CD4-positive, alpha-beta memory T cell (primary cell): Measurements from ENCODE around the gene SGMS2. TPM values are rescaled to one million over a fixed set of nuclear protein-coding genes. Genes with fewer than 3 reads are reported as not detected.

Experiments
- CTCF ChIA-PET: fragments of 350-600 bp; sonication (Branson Sonifier 250); formaldehyde crosslinking; loops from one replicate; lab custom pipeline; 2021; ENCODE audit warnings: inconsistent platforms; ENCODE audit not compliant: partially characterized antibody; lab: Charles Lee
- POLR2A ChIA-PET: fragments of 350-600 bp; sonication (Branson Sonifier 250); formaldehyde crosslinking; loops from one replicate; lab custom pipeline; 2021; ENCODE audit not compliant: partially characterized antibody; lab: Charles Lee
- DNase-seq, 5 donors: peaks; one replicate each; pipeline versions ENCODE4 v3.0.0 to v3.0.0-alpha.2; 2020 to 2022; ENCODE audit warnings: mixed read lengths in 1 of 5
- H3K27ac ChIP-seq: one replicate; pipeline ENCODE4 v1.7.0; 2013; ENCODE audit warnings: low read depth, low read length
- H3K27me3 ChIP-seq: 2 replicates; pipeline ENCODE4 v1.7.0; 2013; ENCODE audit warnings: mild to moderate bottlenecking, low read length, moderate library complexity; ENCODE audit not compliant: insufficient read depth
- H3K36me3 ChIP-seq: 2 replicates; pipeline ENCODE4 v1.7.0; 2013; ENCODE audit warnings: mild to moderate bottlenecking, low read length, moderate library complexity; ENCODE audit not compliant: insufficient read depth
- H3K4me1 ChIP-seq: 2 replicates; pipeline ENCODE4 v1.7.0; 2013; ENCODE audit warnings: mild to moderate bottlenecking, low read length, moderate library complexity; ENCODE audit not compliant: insufficient read depth
- H3K4me3 ChIP-seq, 2 donors: one replicate each; pipeline ENCODE4 v1.7.0; 2013; ENCODE audit warnings: low read length in 2 of 2, mild to moderate bottlenecking in 1 of 2
- H3K9me3 ChIP-seq, 2 donors: one replicate each; pipeline ENCODE4 v1.7.0; 2013; ENCODE audit warnings: low read length in 2 of 2, control low read depth in 1 of 2; ENCODE audit not compliant: control insufficient read depth in 1 of 2
- H3K27ac Mint-ChIP-seq, 7 donors: one replicate each; pipeline ENCODE4 v1.8.0; 2020 to 2021; ENCODE audit warnings: mixed read lengths in 7 of 7, mild to moderate bottlenecking in 6 of 7, inconsistent platforms in 3 of 7, moderate library complexity in 3 of 7
- H3K27me3 Mint-ChIP-seq, 2 donors: one replicate each; pipeline ENCODE4 v1.8.0; 2020 to 2021; ENCODE audit warnings: mixed read lengths in 2 of 2
- H3K36me3 Mint-ChIP-seq, 2 donors: one replicate each; pipeline ENCODE4 v1.8.0; 2020 to 2021; ENCODE audit warnings: mixed read lengths in 2 of 2, inconsistent platforms in 1 of 2, mild to moderate bottlenecking in 1 of 2
- H3K4me1 Mint-ChIP-seq, 4 donors: one replicate each; pipeline ENCODE4 v1.8.0; 2020 to 2021; ENCODE audit warnings: mixed read lengths in 4 of 4, mild to moderate bottlenecking in 1 of 4
- H3K4me3 Mint-ChIP-seq, 8 donors: one replicate each; pipeline ENCODE4 v1.8.0; 2020 to 2021; ENCODE audit warnings: mixed read lengths in 8 of 8, mild to moderate bottlenecking in 7 of 8, moderate library complexity in 6 of 8, inconsistent platforms in 3 of 8
- H3K9me3 Mint-ChIP-seq, 8 donors: one replicate each; pipeline ENCODE4 v1.8.0; 2020 to 2021; ENCODE audit warnings: mixed read lengths in 8 of 8, mild to moderate bottlenecking in 5 of 8, inconsistent platforms in 3 of 8, moderate library complexity in 1 of 8
- intact Hi-C: fragments of 100-400 bp; cut with micrococcal nuclease; formaldehyde crosslinking; loops from one replicate; pipeline ENCODE4 v1.15.1; 2023
- polyA plus RNA-seq, 2 donors: library from polyadenylated mRNA; unstranded; fragments of 300-500 nt; fragmentation: Illumina TruSeq; gene quantifications; one replicate each; pipeline ENCODE4 v1.2.3, GENCODE V29; 2021
- total RNA-seq, 2 experiments: library from RNA; stranded (reverse); gene quantifications; one replicate each; pipeline ENCODE4 v1.2.3, GENCODE V29; 2021

Gene SGMS2
- total and polyA plus RNA-seq, 4 experiments from 2014 or later, result 0.28 to 0.67 TPM; not detected in 2

DNA sequence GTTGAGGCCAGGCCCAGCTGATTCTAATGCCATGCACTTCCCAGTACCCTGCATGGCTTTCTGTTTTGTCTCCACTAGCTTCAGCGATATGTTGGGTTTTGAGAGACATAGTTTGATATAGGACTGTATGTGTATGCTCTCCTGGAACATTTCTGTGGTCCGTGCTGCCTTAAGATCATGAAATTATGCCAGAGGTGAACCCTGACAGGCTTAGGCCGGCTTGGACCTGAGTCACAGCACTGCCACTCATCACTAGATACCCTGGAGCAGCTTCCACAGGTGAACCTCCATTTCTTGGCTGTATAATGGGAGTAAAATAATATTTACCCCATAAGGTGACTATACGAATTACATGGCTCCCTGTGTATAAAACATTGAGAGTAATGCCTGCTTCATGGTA lies 6.4 kb downstream of the SGMS2 start:
- Histone ChIP-seq H3K9me3 (no peaks in the 10 kb centered on the region), H3K36me3 (no peaks in the 10 kb centered on the region), H3K27me3 (no peaks in the 10 kb centered on the region), H3K4me3 (no peak overlapping the region), H3K4me1 (no peaks in the 10 kb centered on the region), H3K27ac (no peak overlapping the region)
- Mint-ChIP-seq H3K27ac (no peak overlapping the region), H3K4me1 (peaks cover 0 to under 1% (median 0%) of the 10 kb centered on the region in 4 donors), H3K27me3 (peaks cover 16 to 18% of the 10 kb centered on the region in 2 donors), H3K9me3 (peaks cover 0 to 2% (median 0%) of the 10 kb centered on the region in 8 donors), H3K4me3 (no peak overlapping the region), H3K36me3 (no peaks in the 10 kb centered on the region)
- DNase-seq, result no peak
- intact Hi-C loops, result no loop called here
- POLR2A ChIA-PET, result no interaction called here
- CTCF ChIA-PET, result no interaction called here

DNA sequence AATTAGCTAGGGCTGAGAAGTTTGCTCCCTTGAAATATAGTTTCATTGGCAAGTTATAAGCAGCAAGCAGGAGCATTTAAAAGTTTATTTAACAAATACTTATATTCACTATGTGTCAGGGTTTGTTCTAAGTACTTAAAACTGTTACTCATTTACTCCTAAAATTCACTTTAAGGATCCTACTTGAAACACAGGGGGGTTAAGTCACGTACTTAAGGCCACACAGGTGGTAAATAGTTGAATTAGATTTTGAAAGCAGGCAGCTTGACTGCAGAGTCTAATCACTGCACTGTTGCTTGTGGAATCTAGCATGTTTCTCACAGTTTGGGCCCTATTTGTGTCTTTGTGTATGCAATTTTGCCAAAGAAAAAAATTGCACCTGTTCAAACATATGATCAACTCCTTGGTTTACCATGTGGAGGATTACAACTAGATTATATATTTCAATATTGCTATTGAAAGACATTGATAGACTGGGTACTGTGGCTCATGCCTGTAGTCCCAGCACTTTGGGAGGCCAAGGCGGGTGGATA lies 7.6 kb downstream of the SGMS2 start:
- CTCF ChIA-PET, result no interaction called here
- H3K27me3 Mint-ChIP-seq, result peaks cover 6 to 15% of the 10 kb centered on the region in 2 donors

DNA sequence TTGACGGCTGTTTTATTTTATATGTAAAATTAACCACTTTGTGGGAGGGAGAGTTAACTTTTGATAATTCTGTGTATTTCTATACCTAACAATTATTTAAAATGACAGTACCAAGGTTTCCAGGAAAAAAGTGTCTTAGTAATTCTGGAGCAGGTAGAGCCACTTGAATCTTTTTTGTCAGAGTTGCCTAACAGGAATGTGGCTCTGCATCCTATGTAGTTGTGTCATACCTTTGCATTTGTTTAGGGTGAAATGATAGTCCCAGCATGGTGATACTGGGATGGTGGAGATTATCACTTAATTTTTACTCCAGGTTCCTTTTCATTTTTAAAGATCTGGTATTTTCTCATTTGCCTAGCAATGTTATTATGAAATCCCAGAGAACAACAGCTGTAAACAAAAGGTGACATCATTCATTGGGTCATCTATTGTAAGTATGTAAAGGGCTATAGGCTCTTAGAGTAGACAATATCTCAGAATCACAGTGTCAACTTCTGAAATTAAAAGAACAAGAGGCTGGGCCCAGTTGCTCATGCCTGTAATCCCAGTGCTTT lies 9.6 kb downstream of the SGMS2 start:
- Mint-ChIP-seq H3K36me3 (no peaks in the 10 kb centered on the region), H3K27me3 (peaks cover 7 to 15% of the 10 kb centered on the region in 2 donors), H3K27ac (no peak overlapping the region), H3K4me1 (no peaks in the 10 kb centered on the region), H3K9me3 (peaks cover 0 to 2% (median 0%) of the 10 kb centered on the region in 8 donors), H3K4me3 (no peak overlapping the region)
- no peak overlapping the region for H3K27ac ChIP-seq
- ChIA-PET POLR2A (no interaction called here), CTCF (no interaction called here)
- no peak overlapping the region for H3K4me3 ChIP-seq
- no peaks in the 10 kb centered on the region for H3K36me3 ChIP-seq
- H3K27me3 ChIP-seq, result no peaks in the 10 kb centered on the region
- no peaks in the 10 kb centered on the region for H3K9me3 ChIP-seq
- intact Hi-C loops, result no loop called here
- DNase-seq, result no peak
- no peaks in the 10 kb centered on the region for H3K4me1 ChIP-seq

More for the DNA sequence above, 7.6 kb downstream of the SGMS2 start:
- H3K4me3 ChIP-seq, result no peak overlapping the region
- no peak for DNase-seq
- H3K27me3 ChIP-seq, result no peaks in the 10 kb centered on the region
- H3K4me3 Mint-ChIP-seq, result no peak overlapping the region
- intact Hi-C loops, result no loop called here
- no peak overlapping the region for H3K27ac Mint-ChIP-seq
- no peaks in the 10 kb centered on the region for H3K36me3 Mint-ChIP-seq
- POLR2A ChIA-PET, result no interaction called here
- H3K4me1 ChIP-seq, result no peaks in the 10 kb centered on the region
- H3K36me3 ChIP-seq, result no peaks in the 10 kb centered on the region
- no peak overlapping the region for H3K27ac ChIP-seq
- no peaks in the 10 kb centered on the region for H3K4me1 Mint-ChIP-seq
- H3K9me3 ChIP-seq, result no peaks in the 10 kb centered on the region
- H3K9me3 Mint-ChIP-seq, result peaks cover 0 to 2% (median 0%) of the 10 kb centered on the region in 8 donors

DNA sequence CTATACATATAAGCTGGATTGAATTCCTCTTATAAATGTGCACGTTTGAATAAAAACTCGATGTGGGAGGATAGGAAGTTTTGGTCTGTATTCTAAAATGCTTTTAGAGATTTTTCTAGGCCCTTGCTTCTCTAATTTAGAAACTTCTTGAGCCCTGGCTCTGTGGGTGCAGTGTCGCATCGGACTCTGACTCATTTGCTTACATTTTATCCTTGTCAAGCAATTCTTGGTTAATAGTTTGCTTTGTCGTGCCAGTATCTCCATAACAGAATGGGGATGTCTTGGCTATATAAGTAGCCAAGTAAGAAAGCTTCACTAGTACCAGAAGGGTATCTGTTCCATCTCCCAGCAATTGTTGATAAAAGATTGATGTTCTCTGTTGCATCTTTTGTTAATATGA lies 10.7 kb downstream of the SGMS2 start:
- Histone ChIP-seq H3K27ac (no peak overlapping the region), H3K27me3 (no peaks in the 10 kb centered on the region), H3K4me1 (no peaks in the 10 kb centered on the region), H3K36me3 (no peaks in the 10 kb centered on the region), H3K4me3 (no peak overlapping the region), H3K9me3 (no peaks in the 10 kb centered on the region)
- ChIA-PET POLR2A (no interaction called here), CTCF (no interaction called here)
- no peak for DNase-seq
- Mint-ChIP-seq H3K4me1 (no peaks in the 10 kb centered on the region), H3K4me3 (no peak overlapping the region), H3K27me3 (peaks cover 3 to 12% of the 10 kb centered on the region in 2 donors), H3K36me3 (no peaks in the 10 kb centered on the region), H3K9me3 (peaks cover 0 to 2% (median 0%) of the 10 kb centered on the region in 8 donors), H3K27ac (no peak overlapping the region)
- intact Hi-C loops, result no loop called here

DNA sequence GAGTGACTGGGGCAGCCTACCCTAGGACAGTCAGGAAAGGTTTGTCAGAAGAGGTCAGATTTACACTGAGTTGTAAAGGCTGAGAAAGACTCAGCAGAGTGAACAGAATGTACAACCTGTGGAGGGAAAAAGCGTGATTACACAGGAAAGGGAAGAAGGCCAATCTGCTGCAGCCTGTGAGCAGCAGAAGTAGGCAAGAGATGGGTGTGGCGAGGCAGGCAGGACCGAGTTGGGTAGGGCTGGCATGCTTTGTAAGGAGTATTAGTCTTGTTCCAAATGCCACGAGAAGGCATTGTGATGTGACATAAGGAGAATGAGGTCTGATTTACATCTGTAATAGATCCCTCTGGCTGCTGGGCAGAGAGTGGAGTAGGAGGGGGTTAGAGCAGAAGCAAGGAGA lies 12.6 kb downstream of the SGMS2 start:
- H3K4me3 Mint-ChIP-seq, result no peak overlapping the region
- no peaks in the 10 kb centered on the region for H3K4me1 ChIP-seq
- no peaks in the 10 kb centered on the region for H3K36me3 Mint-ChIP-seq
- DNase-seq, result no peak
- POLR2A ChIA-PET, result no interaction called here
- H3K9me3 Mint-ChIP-seq, result no peaks in the 10 kb centered on the region
- CTCF ChIA-PET, result no interaction called here
- no peaks in the 10 kb centered on the region for H3K4me1 Mint-ChIP-seq
- H3K36me3 ChIP-seq, result no peaks in the 10 kb centered on the region
- no peaks in the 10 kb centered on the region for H3K9me3 ChIP-seq
- H3K27me3 ChIP-seq, result no peaks in the 10 kb centered on the region
- no peak overlapping the region for H3K27ac Mint-ChIP-seq
- no peak overlapping the region for H3K27ac ChIP-seq
- intact Hi-C loops, result no loop called here
- H3K27me3 Mint-ChIP-seq, result peaks cover 3 to 10% of the 10 kb centered on the region in 2 donors
- no peak overlapping the region for H3K4me3 ChIP-seq

DNA sequence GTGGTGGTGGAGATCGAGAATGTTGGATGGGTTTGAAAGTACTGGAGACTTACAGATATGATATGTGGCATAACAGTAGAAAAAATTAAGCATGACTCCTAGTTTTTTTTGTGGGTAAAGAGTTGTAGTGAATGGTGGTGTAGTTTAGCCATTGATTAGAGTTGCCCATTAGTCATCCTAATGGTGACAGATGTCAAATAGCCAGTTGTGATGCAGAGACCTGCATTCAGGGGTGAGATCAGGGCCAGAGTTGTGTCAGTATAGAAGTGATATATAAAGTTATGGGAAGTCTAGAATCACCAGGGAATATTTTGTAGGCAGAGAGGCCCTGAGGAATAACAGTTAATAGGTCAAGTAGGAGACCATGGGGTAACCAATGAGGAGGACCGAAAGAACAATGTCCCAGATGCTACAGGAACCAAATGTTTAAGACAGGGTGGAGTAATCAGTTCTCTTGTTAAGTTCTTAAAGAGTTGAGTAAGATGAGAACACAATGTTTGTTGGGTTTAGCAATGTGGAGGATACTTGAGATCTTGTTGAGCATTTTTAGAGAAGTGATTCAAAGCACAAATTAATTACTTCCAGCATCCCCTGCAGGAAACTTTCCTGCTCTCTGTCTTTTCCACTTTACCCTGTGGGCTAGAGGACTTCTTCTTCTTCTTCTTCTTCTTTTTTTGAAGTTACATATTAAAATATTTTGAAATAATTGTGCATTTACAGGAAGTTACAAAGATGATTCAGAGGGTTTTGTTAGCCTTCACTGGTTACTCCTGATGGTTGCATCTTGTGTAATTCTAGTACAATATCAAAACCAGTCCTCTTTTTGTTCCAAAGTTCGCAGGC lies 13.3 kb downstream of the SGMS2 start:
- ChIA-PET POLR2A (no interaction called here), CTCF (no interaction called here)
- no peak for DNase-seq
- no peak overlapping the region for H3K27ac ChIP-seq
- Mint-ChIP-seq H3K27ac (no peak overlapping the region), H3K27me3 (peaks cover 3 to 10% of the 10 kb centered on the region in 2 donors), H3K4me3 (no peak overlapping the region), H3K9me3 (no peaks in the 10 kb centered on the region), H3K4me1 (no peaks in the 10 kb centered on the region), H3K36me3 (no peaks in the 10 kb centered on the region)
- H3K36me3 ChIP-seq, result no peaks in the 10 kb centered on the region
- H3K9me3 ChIP-seq, result no peaks in the 10 kb centered on the region
- no peaks in the 10 kb centered on the region for H3K4me1 ChIP-seq
- H3K27me3 ChIP-seq, result no peaks in the 10 kb centered on the region
- intact Hi-C loops, result no loop called here
- H3K4me3 ChIP-seq, result no peak overlapping the region

DNA sequence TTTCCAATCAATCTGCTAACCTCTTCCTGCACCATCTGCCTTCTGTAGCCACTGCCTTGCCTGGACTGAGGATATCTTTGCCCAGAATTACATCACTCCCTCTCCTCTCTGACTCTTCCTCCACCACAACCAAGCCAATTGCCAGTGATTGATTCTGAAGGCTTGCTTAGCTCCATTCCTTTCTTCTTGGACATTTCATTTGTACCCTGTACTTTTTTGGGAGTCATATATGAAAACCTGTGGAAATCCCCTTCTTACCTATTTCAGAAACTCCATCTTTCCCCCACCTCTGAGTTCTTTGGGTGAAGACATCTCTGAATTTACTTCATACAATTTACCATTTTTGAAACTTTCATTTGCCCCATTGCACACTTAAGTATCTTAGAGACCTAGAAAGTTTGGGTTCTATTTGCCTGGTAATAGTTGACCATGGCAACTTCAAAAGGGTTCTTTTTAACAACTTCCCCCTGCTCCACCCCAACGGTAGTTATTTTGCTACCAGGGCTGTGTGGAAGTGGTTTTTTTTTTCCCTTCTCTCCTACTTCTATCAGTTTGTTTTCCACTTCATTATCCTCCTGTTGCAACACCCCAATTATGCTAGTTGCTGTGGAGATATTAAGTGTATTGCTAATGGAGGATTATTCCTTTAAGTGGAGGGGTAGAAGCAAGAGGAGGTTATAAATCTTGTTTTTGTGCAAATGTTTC lies 14.3 kb downstream of the SGMS2 start:
- Histone ChIP-seq H3K36me3 (no peaks in the 10 kb centered on the region), H3K27me3 (no peaks in the 10 kb centered on the region), H3K4me3 (no peak overlapping the region), H3K27ac (no peak overlapping the region), H3K9me3 (no peaks in the 10 kb centered on the region), H3K4me1 (no peaks in the 10 kb centered on the region)
- CTCF ChIA-PET, result no interaction called here
- no peaks in the 10 kb centered on the region for H3K36me3 Mint-ChIP-seq
- H3K4me1 Mint-ChIP-seq, result no peaks in the 10 kb centered on the region
- POLR2A ChIA-PET, result no interaction called here
- no peak overlapping the region for H3K27ac Mint-ChIP-seq
- no peak overlapping the region for H3K4me3 Mint-ChIP-seq
- intact Hi-C loops, result no loop called here
- H3K9me3 Mint-ChIP-seq, result no peaks in the 10 kb centered on the region
- no peak for DNase-seq
- peaks cover 3 to 8% of the 10 kb centered on the region in 2 donors for H3K27me3 Mint-ChIP-seq
